ENCODE results near the gene ABCB11.
"Not testable (repeated sequence)": the region's sequence is repeated elsewhere in the genome, so short reads cannot be mapped to it uniquely, and the experiment has no call there.

ABCB11 gene

DNA sequence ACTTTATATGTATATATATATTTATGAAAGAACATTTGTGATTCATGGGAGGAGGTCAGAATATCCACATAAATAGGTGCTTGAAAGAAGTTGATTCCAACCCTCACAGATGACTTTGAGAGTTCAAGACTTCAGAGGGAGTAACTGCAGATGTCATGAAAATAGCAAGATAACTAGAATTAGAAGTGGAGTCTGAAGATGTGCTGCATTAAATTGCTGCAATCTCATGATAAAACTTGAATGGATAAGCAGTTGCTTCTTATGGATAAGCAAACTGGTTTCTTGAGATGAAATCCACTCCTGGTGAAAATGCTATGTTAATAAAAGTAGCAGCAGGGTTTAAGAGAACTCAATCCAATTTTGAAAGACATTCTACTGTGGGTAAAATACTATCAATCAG, 89.8 kb downstream of the ABCB11 start:
- no peak for ATAC-seq (ENCODE audit: low read depth)
- no peak for DNase-seq (ENCODE audit: low spot score)
- no peaks in the 10 kb centered on the region for H3K4me1 ChIP-seq (ENCODE audit: insufficient read depth, poor library complexity, severe bottlenecking)
- no peak overlapping the region for H3K4me3 ChIP-seq (ENCODE audit: severe bottlenecking)
- H3K27me3 ChIP-seq (ENCODE audit: insufficient read depth, poor library complexity, severe bottlenecking), result no peaks in the 10 kb centered on the region
- TF ChIP-seq, protein P1, sequence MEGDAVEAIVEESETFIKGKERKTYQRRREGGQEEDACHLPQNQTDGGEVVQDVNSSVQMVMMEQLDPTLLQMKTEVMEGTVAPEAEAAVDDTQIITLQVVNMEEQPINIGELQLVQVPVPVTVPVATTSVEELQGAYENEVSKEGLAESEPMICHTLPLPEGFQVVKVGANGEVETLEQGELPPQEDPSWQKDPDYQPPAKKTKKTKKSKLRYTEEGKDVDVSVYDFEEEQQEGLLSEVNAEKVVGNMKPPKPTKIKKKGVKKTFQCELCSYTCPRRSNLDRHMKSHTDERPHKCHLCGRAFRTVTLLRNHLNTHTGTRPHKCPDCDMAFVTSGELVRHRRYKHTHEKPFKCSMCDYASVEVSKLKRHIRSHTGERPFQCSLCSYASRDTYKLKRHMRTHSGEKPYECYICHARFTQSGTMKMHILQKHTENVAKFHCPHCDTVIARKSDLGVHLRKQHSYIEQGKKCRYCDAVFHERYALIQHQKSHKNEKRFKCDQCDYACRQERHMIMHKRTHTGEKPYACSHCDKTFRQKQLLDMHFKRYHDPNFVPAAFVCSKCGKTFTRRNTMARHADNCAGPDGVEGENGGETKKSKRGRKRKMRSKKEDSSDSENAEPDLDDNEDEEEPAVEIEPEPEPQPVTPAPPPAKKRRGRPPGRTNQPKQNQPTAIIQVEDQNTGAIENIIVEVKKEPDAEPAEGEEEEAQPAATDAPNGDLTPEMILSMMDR (IDR thresholded peaks at IDR 0.05; ENCODE audit: poor library complexity, severe bottlenecking), result no peak
- no peaks in the 10 kb centered on the region for H3K36me3 ChIP-seq (ENCODE audit: low read depth)
- H3K9me3 ChIP-seq (ENCODE audit: severe bottlenecking), result no peaks in the 10 kb centered on the region
- no peak overlapping the region for H3K27ac ChIP-seq (ENCODE audit: poor library complexity, severe bottlenecking)

DNA sequence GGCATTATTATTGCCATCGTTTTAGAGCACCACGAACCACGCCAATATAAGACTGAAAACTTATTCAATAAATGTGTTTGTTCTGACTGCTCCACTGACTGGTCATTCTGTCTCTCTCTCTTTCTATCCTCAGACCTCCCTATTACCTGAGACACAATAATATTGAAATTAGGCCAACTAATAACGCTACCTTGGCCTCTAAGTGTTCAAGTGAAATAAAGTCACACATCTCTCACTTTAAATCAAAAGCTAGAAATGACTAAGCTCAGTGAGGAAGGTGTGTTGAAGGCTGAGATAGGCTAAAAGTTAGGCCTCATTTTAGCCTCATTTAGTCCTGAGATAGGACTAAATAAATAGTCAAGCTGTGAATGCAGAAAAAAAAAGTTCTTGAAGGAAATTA, 91.2 kb downstream of the ABCB11 start:
- Histone ChIP-seq H3K4me3 (ENCODE audit: severe bottlenecking) (no peak overlapping the region), H3K9me3 (ENCODE audit: severe bottlenecking) (no peaks in the 10 kb centered on the region), H3K4me1 (ENCODE audit: insufficient read depth, poor library complexity, severe bottlenecking) (no peaks in the 10 kb centered on the region), H3K36me3 (ENCODE audit: low read depth) (no peaks in the 10 kb centered on the region), H3K27me3 (ENCODE audit: insufficient read depth, poor library complexity, severe bottlenecking) (no peaks in the 10 kb centered on the region), H3K27ac (ENCODE audit: poor library complexity, severe bottlenecking) (no peak overlapping the region)
- DNase-seq (ENCODE audit: low spot score) (no peak), ATAC-seq (ENCODE audit: low read depth) (no peak)
- TF ChIP-seq, protein P1 (IDR thresholded peaks at IDR 0.05; ENCODE audit: poor library complexity, severe bottlenecking), result no peak

DNA sequence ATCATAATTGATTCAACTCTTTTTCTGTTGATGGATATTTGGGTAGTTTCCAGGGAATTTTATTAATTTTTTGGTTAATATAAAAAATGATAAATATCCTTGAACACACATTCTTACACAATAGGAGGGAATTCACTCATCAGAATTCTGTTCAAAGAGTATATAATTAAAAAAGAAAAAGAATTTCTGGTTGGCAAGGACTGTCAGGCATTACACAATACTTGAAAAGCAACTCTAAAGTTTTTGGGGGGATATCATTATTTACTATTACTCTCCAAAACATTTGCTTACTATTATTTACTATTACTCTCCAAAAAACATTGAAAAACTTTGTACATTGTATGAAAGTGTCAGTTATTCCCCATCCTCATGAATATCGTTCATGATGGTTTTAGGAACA, 92.1 kb downstream of the ABCB11 start:
- no peak overlapping the region for H3K27ac ChIP-seq (ENCODE audit: poor library complexity, severe bottlenecking)
- H3K36me3 ChIP-seq (ENCODE audit: low read depth), result no peaks in the 10 kb centered on the region
- no peak for DNase-seq (ENCODE audit: low spot score)
- ATAC-seq (ENCODE audit: low read depth), result no peak
- H3K27me3 ChIP-seq (ENCODE audit: insufficient read depth, poor library complexity, severe bottlenecking), result no peaks in the 10 kb centered on the region
- H3K4me1 ChIP-seq (ENCODE audit: insufficient read depth, poor library complexity, severe bottlenecking), result no peaks in the 10 kb centered on the region
- no peaks in the 10 kb centered on the region for H3K9me3 ChIP-seq (ENCODE audit: severe bottlenecking)
- no peak overlapping the region for H3K4me3 ChIP-seq (ENCODE audit: severe bottlenecking)
- TF ChIP-seq, protein P1 (IDR thresholded peaks at IDR 0.05; ENCODE audit: poor library complexity, severe bottlenecking), result no peak

DNA sequence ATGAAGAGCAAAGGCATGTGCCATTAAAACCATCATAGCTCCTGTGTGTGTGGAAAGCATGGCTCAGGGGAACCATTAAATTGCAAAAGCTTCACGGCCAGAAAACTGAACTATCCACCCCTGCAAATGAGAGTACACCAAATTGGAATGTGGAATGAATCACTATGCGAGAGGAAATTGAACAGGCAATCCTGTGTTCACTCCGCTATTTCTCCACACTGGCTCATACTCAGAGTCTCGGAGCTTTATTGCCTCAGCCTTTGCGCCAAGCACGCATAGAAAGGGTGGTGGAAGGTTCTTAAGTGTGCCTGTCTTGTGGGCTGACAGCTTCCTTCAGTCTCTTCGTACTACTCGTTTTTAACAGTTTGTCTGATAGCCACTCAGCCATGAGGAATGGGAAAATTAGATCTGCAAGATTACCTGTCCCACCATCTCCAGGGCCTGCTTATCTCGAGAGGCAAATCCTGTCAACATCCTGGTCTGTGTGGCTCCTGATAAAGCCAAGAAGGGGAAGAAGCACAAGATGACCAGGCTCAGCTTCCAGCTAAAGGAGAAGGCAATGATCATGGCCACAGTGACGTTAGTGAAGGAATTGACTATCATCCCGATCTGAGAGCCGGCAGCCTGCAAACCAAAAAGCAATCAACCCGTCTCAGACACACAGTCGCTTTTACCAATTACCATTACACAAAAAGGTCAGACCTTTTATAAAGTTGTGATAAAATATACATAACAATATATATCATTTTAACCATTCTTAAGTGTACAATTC, 95.1 kb downstream of the ABCB11 start:
- Histone ChIP-seq H3K36me3 (ENCODE audit: low read depth) (no peaks in the 10 kb centered on the region), H3K4me3 (ENCODE audit: severe bottlenecking) (no peak overlapping the region), H3K27me3 (ENCODE audit: insufficient read depth, poor library complexity, severe bottlenecking) (no peaks in the 10 kb centered on the region), H3K4me1 (ENCODE audit: insufficient read depth, poor library complexity, severe bottlenecking) (no peaks in the 10 kb centered on the region), H3K27ac (ENCODE audit: poor library complexity, severe bottlenecking) (no peak overlapping the region), H3K9me3 (ENCODE audit: severe bottlenecking) (no peaks in the 10 kb centered on the region)
- TF ChIP-seq, protein P1 (IDR thresholded peaks at IDR 0.05; ENCODE audit: poor library complexity, severe bottlenecking), result no peak
- peak; percentile 86 for ATAC-seq (ENCODE audit: low read depth)
- no peak for DNase-seq (ENCODE audit: low spot score)

DNA sequence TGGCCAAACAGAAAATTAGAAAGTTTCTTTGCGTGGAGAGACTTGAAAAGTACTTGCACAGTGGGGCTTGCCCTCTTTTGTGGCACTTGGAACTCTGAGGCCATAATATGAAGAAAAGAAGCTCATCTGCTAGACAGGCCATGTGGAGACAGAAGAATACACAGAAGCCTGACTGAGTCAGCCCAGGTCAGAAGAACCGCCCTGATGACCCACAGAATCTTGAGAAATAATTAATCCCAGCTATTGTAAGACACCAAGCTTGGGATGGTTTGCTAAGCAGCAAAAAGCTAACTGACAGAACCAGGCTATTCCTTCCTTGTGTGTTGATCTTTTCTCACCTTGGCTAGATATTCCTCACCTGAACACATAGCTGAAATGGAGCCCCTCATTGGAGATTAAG, 96.3 kb downstream of the ABCB11 start:
- Histone ChIP-seq H3K4me3 (ENCODE audit: severe bottlenecking) (no peak overlapping the region), H3K4me1 (ENCODE audit: insufficient read depth, poor library complexity, severe bottlenecking) (no peaks in the 10 kb centered on the region), H3K27ac (ENCODE audit: poor library complexity, severe bottlenecking) (no peak overlapping the region), H3K27me3 (ENCODE audit: insufficient read depth, poor library complexity, severe bottlenecking) (no peaks in the 10 kb centered on the region), H3K9me3 (ENCODE audit: severe bottlenecking) (no peaks in the 10 kb centered on the region), H3K36me3 (ENCODE audit: low read depth) (no peaks in the 10 kb centered on the region)
- DNase-seq (ENCODE audit: low spot score), result no peak
- TF ChIP-seq, protein P1 (IDR thresholded peaks at IDR 0.05; ENCODE audit: poor library complexity, severe bottlenecking), result no peak
- peak; percentile 63; the same call in 2 of the 3 replicates for ATAC-seq (ENCODE audit: low read depth)

DNA sequence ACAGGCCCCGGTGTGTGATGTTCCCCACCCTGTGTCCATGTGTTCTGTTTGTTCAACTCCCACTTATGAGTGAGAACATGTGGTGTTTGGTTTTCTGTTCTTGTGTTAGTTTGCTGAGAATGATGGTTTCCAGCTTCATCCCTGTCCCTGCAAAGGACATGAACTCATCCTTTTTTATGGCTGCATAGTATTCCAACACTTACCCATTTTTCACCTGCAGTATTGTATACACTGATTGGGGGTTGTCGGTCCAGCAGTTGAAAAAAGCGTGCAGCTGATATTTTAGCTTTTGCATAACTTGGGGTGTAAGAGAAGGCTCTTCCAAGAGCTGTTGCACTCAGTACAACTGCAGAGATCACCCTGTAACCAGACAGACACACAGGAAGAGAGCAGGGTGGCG, 99.0 kb downstream of the ABCB11 start:
- not testable (repeated sequence) for H3K27ac ChIP-seq (ENCODE audit: poor library complexity, severe bottlenecking); H3K4me1 ChIP-seq (ENCODE audit: insufficient read depth, poor library complexity, severe bottlenecking); H3K27me3 ChIP-seq (ENCODE audit: insufficient read depth, poor library complexity, severe bottlenecking); DNase-seq (ENCODE audit: low spot score); H3K4me3 ChIP-seq (ENCODE audit: severe bottlenecking); H3K36me3 ChIP-seq (ENCODE audit: low read depth); H3K9me3 ChIP-seq (ENCODE audit: severe bottlenecking); ATAC-seq (ENCODE audit: low read depth)

Measured in RWPE2 (cell line).